Limb (tissue), 2 donors: Measurements from ENCODE around the gene BACH1.

ENCODE experiments used
- DNase-seq, 2 donors: peaks; one replicate each; pipeline ENCODE4 v3.0.0-alpha.2; 2016; ENCODE audit errors: extremely low spot score in 2 of 2

The BACH1 gene

DNA sequence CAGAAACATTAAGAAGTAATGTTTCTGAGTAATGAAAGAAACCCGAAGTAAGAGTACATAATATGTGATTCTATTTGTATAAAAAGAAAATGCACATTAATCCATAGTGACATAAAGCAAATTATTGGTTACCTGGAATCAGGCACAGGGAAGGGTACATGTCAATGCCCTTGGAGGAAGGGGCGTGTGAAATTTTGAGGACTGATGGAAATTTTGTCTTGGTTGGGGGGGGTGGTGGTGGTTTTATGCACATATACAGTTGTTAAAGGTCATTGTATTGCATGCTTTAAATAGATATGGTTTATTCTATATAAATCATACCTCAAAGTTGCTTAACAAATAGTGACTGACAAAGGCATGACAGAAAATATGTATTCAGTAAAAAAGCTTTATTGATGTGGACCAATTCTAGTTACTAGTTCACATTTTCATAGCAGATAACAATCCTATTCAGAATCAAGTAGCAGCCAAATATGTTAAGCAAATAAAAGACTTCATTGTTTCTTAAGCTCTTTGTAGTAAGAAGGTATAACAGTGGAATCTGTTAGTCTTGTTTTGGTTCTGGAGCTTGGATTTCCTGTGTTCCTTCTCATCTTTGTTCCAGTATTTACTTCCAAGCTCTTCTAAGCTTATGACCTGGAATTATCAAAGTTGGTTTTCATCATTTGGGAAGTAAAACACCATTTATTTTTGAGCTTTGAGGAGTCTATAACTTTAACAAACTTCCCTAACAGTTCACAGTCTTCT lies 15.1 kb downstream of the BACH1 start:
- DNase-seq = no peak

DNA sequence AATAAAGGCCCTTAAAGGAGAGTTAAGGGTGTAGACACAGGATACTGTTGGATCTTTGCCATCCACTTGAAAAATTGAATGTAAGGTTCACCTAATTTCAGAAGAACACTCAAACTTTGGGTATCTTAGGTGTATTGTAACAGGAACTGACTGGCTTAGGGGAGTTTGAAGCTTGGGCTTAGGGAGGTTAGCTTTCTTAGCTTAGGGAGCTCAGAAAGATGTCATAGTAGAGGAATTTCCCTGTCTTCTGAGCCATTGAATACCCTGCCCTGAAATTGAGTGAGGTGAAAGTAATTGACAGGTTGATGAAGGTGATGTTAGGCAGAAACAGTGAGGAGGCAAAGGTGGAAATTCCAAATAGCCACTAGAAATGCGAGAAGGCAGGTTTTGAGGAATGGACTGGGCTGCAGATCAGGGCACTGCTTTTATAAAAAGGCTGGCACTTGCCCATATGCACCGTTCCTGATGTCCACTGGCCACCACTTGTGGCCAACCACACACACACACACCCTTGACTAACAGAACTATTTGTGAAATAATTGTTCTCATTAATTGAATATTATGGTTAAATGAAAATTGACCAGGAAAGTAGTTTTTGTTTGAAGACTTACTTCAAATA lies 16.5 kb downstream of the BACH1 start:
- DNase-seq = no peak

DNA sequence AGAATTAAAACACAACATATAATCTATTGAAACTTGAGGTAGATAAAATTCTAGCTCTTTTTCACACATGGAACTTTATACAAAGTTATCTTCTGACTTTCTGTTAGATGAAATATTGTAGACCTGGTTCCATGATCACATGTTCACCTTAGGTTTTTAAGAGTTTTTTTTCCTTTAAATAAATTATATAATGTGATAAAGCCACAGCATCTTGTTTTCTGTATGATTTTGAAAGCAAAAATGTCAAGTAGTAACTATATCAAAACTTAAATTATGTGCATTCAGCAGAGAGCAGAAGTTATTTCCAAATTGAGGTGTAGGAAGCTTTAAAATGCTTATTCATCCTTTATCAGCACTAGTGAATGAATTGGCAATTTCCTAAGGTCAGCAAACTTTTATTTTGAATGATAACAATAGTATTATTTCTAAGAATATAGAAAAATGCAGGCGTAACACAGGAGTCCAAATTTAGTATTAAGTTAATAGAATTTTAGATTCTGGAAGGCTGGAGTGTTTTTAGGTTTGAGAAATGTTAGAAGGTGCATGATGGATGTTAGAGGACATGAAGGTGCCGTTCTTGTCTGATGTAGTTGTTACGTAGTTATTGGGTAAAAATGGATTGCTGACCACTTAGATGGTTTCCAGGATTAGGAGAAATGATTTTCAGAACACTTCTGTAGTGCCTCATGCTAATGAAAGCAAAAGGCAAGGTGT lies 17.5 kb downstream of the BACH1 start:
- DNase-seq = no peak

DNA sequence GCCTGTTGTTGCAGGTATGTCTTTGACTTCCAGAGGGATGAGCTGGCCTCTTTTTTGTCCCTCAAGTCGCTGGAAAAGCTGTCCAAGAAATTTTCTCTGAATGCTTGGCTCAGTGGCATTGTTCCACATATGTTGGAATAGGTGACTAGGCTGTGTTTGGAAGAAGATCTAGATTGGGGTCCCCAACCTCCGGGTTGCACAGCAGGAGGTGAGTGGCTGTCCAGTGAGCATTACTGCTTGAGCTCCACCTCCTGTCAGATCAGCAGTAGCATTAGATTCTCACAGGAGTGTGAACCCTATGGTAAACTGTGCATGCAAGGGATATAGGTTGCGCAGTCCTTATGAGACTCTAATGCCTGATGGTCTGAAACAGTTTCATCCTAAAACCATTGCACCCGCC lies 18.1 kb downstream of the BACH1 start:
- no peak for DNase-seq

DNA sequence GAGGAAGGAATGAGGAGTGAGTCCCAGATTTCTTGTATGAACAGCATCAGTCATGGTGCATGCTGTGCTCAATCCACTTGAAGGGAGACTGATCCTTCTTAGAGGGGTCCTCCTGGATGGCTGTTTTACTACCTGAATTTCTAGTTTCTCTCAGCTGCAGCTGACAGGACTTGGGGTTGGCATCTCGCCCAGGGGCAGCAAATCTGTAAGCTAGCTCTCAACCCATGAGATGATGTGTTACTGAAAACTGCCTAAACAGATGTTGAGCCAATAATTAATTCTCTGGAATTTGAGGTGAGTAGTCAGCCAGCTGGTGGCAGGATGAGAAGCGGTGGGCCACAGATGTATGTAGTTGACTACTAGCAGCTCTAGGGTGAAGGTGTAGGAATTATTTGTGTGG lies 19.6 kb downstream of the BACH1 start:
- no peak for DNase-seq

DNA sequence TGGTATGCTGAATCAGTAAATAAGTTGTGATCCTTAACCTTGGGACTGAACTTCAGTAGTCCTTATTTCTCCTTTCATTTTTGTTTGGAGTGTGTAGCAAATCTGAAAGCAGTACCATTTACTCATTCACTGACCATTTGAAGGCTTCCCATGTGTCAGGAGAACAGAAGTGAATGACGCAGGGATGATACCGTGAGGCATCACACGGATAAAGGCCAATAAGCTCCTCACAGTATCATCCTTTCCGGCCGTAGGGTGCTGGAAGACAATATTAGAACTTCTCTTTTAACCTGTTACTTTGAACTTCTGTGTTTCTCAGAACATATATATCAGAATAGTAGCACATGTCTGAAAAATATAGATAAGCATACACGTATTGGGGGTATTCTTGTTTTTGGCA lies 21.3 kb downstream of the BACH1 start:
- no peak for DNase-seq

DNA sequence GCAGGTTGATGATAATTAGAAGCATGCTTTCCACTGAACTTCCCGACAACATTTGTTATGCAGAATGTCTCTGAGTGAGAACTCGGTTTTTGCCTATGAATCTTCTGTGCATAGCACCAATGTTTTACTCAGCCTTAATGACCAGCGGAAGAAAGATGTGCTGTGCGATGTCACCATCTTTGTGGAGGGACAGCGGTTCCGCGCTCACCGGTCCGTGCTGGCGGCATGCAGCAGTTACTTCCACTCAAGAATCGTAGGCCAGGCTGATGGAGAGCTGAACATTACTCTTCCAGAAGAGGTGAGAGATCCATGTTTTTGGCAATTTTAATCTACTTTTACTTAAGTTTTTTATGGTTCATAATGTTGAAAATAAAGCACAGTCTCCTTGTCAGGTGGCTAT lies 22.5 kb downstream of the BACH1 start:
- DNase-seq = no peak

DNA sequence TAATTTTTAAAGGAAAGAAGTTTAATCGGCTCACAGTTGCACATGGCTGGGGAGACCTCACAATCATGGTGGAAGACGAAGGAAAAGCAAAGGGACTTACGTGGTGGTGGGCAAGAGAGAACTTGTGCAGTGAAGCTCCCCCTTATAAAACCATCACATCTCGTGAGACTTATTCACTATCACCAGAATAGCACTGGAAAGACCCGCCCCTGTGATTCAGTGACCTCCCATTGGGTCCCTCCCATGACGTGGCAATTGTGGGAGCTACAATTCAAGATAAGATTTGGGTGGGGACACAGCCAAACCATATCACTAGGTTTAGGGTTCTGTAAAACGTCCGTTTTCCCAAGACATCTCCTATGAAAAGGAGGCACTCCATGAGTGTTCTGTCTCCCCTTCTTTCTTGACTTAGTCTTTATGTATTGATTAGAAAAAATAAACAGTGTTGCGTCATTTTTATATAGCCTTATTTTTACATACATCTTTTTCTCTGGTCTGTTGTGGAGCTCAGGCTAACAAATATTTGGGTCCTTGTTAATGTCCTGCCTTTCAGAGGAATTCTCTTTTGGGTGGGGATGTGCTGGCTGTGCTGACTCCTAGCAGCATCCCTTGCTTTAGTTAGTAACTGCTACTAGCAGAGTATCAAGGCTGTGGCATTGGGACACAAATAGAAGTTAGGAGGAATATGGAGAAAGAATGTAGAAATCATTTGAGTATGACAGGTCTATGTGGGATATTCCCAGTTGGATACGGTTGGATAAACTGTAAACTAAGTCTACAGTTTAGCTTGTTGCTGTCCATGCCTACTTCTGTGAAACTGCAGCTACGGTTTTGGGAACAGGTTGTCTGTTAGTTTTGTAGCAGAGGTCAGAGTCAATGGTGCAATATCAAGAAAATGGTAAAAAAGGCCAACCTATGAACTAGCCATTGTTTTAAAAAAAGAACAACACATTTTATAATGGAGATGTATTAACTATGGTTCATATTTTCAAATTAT lies 23.5 kb downstream of the BACH1 start:
- no peak for DNase-seq

DNA sequence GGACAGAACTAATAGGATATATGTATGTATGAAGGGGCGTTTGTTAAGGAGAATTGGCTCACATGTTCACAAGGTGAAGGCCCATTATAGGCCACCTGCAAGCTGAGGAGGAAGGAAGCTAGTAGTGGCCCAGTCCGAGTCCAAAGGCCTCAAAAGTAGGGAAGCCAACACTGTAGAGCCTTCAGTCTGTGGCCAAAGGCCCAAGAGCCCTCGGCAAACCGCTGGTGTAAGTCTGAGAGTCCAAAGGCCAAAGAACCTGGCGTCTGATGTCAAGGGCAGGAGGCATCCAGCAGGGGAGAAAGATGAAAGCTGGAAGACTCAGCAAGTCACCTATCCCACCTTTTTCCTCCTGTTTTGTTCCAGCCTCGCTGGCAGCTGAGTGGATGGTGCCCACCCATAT lies 24.5 kb downstream of the BACH1 start:
- DNase-seq = no peak

DNA sequence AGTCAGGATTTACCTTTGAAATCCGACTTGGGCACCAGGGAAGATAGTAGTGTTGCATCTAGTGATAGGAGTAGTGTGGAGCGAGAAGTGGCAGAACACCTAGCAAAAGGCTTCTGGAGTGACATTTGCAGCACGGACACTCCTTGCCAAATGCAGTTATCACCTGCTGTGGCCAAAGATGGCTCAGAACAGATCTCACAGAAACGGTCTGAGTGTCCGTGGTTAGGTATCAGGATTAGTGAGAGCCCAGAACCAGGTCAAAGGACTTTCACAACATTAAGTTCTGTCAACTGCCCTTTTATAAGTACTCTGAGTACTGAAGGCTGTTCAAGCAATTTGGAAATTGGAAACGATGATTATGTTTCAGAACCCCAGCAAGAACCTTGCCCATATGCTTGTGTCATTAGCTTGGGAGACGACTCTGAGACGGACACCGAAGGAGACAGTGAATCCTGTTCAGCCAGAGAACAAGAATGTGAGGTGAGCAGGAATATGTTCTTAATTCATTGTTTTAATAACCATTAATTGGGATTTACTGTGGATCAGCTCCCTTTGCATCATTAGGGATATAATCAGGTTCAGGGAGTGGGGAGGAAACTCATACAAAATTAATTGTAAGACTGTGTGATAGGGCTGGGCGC lies 28.3 kb downstream of the BACH1 start:
- no peak for DNase-seq

DNA sequence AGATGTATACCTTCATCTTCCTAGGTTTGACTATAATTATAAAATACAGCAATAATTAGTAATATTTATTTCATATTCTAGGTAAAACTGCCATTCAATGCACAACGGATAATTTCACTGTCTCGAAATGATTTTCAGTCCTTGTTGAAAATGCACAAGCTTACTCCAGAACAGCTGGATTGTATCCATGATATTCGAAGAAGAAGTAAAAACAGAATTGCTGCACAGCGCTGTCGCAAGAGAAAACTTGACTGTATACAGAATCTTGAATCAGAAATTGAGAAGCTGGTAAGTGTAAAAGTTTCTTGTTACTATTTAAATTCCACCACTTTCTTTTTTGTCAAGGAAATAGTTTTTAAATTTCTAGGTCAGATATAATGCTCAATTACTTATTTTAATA lies 30.7 kb downstream of the BACH1 start:
- no peak for DNase-seq

DNA sequence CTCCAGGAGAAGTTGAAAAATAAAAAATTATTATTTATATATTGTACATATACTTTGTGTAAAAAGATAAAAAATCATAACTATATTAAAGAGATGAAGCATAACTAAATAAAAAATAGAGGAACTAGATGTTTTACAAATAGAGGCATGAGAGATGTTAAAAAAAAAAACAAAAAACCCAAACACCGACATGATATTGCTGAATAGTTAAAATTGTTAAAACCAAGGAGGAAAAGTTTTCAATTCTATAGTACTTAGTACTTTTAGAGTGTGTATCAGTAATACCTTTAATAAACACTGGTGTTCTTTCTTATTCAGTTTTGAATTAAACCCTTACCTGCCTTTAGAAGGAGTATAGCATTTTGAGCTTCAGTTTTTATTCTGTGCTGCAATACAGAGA lies 32.1 kb downstream of the BACH1 start:
- DNase-seq = no peak

DNA sequence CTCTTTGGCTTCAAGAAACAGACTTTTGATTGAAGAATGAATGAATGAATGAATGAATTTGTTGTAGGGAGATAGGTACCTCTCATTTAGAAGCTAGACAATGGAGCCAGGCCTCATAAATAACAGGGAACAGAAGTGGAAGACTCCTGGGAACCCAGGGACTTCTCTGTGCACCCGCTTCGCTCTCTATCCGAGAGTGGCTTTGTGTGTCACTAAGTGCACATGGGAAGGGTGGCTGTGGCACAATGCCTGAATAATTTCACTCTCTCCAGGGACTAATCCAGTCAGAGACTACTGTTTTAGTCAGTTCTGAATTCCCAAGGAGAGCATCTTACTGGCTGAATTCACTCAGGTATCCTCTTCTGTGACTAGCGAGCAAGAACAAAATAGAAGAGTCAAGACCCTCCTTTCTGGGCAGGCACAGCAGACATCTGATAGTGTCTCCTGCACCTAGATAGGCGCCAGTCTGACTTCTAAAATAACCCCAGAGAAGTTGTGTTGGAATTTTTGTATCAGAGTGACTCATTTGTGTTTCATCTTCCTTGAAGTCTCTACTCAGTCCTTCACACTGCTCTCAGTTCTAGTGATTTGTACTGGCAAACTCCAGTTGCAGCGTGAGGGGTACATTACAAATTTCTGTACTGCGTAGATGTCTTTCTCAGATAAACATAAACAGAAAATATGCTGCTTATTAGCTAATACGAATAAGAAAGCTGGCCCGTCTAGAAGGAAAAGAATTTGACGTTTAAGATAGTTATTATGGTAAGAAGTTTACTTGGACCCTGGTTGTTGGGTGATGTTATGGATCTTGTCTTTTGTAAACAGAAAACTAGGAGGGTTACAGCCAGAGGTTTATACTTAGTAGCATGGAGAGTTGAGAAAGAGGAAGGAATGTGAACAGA lies 34.0 kb downstream of the BACH1 start:
- no peak for DNase-seq

DNA sequence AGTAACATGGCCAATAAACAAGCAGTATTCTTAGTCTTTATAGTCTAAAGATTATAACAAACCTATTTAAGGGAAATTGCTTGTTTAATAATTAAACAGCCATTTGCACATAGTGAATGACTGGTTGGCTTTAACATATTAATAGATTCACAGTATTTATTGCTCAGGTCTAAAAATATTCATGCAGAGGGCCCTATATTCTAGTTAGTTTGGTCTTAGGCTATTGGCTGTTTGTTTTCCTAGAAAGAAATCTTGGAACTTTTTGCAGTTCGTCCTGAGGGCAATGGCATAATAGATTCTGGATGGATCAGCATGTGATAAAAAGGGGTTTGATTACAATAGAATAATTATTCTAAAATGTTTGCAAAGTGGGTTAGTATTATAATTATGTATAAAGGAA lies 34.7 kb downstream of the BACH1 start:
- no peak for DNase-seq

DNA sequence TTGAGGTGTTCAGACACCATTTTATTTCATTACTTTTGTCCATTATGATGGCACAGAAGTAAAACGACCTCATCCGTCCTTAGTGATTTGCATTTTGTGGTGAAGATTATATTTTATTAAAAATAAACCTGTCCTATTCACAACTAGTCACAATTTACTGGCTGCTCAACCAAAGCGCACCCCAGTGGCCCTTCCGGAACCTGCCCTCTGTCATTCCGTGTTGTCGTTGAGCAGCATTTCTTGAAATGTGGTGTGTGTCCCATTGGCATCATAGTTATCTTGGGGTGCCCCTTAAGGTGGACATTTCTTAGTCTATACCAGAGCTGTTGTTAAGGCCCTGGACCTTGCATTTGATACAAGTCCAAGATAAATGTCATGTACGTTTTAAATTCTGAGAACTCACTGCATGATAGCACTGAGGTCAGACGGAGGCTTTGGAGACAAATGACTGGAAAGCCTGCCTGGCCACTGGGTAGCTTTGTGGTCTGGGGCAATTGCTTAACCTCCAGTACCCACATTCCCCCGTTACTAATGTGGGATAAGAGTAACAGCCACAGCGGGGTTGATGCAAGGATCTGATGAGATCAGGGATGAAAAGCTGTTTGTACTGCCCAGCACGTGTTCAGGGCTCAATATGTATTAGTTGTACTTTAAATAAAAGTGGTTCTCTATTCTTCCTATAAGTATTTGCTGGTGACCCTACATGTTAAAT lies 36.2 kb downstream of the BACH1 start:
- no peak for DNase-seq

DNA sequence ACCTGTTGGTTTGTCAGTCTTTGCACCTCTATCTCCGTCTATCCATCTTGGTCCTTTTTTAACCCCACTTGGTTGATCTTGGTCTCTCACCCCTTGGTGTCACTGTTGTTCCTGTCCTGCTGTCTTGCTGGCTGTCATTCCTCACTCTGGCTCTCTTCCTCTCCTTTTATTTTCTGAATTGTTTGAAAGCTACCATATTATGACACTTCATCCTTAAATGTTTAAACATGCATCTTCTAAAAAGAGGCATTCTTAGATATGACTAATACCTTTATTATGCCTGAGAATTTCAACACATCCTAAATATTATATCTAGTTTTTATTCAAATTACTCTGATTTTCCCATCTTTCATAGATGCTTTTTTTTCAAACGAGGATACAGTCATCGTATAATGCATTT lies 37.0 kb downstream of the BACH1 start:
- no peak for DNase-seq

DNA sequence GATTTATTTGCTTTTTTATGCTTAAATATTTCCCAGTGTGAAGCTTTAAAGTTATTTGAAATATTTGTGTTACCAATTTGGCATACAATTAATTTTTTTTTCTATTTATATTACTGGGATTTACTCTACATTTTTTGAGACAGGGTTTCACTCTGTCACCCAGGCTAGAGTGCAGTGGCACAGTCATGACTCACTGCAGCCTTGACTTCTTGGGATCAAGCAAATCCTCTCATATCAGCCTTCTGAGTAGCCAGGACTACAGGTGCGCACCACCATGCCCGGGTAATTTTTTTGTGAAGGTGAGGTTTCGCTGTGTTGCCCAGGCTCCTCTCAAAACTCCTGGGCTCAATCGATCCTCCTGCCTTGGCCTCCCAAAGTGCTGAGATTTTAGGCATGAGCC lies 39.5 kb downstream of the BACH1 start:
- no peak for DNase-seq

DNA sequence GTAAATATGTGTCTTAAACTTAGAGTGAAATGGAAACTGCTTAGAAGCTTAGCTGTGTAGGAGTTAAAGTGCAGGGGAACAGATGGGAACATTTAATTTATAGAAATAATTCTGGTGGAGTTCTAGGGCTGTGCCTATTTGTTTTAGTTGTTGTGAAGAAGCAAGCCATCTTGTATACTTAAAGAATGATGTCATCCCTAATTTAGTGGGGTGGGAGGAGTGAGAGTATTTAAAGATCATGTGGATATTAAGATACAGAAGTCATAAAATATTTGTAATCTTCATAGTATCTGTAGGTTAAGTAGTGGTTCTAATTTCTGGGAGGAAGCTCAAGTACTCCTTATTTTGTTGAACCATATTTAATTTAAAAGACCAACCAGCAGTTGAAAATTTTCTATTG lies 41.5 kb downstream of the BACH1 start:
- DNase-seq = no peak

DNA sequence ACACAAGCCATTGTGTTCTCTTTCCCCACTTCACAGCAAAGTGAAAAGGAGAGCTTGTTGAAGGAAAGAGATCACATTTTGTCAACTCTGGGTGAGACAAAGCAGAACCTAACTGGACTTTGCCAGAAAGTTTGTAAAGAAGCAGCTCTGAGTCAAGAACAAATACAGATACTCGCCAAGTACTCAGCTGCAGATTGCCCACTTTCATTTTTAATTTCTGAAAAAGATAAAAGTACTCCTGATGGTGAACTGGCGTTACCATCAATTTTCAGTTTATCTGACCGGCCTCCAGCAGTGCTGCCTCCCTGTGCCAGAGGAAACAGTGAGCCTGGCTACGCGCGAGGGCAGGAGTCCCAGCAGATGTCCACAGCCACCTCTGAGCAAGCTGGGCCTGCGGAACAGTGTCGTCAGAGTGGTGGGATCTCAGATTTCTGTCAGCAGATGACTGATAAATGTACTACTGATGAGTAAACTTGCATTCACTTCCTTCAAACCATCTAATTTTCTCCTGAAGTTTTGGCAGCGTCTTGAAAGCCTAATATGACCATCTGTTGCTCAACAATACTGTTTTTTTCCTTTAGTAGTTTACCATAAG lies 43.7 kb downstream of the BACH1 start:
- DNase-seq = no peak
